HFF-Myc (cell line): ENCODE results near the gene TRAPPC2B.
A peak's percentile ranks its signal among the peaks of the same experiment; 100 is the strongest.

Source experiments
- DNase-seq: peaks from one replicate; pipeline ENCODE4 v3.0.0-alpha.2; 2011; ENCODE audit warnings: low read depth; ENCODE audit errors: extremely low read depth
- H3K4me3 ChIP-seq: replicated peaks from 2 replicates; pipeline ENCODE4 v1.5.1; 2011; ENCODE audit warnings: low read depth, mild to moderate bottlenecking, control low read depth, low read length
- TF ChIP-seq, protein P1 (sequence below): IDR thresholded peaks from 2 replicates; pipeline ENCODE4 v1.5.1; 2012; ENCODE audit warnings: mild to moderate bottlenecking, low read depth, low read length, control low read depth; ENCODE audit errors: missing control alignments

The TRAPPC2B gene

DNA sequence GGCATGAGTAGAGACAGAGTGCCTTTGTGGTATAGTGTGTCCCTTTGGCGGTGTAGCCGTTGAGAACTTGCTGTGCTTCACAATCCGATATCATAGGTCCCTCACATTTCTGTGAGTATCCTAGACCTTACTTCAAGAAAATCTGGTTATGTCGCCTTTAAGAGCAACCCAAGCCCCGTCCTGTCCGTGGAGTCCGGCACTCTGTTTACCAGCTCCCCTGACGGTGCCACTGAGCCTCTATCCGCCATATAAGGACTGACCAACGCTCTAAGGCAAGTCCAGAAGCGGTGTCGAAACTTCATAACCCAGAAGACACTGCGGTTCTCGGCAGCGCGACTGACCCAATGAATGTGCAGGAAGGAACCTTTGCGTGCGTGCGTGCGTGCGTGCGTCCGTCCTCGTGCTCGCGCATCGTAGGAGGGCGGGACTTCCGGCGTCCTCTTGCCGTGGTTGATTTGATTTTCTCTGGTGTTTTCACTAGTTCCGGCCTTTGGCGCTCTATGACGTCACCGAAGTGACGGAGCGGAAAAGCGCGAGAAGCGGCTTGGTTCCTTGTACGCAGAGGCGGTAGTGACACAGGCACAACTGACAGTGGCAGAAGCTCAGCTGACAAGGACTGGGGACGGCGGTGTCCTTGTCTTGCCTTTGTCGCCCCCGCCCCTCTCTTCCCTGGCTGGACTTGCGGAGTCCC is at the start of gene TRAPPC2B, which contains the start of gene ZNF547:
Gene TRAPPC2B (plus strand): TSS at position 555 of the 691 bp plus-strand sequence. CDS start 1,283 bp downstream, outside the sequence.
Gene ZNF547 (plus strand): TSS at position 555 of the 691 bp plus-strand sequence. CDS start 5,005 bp downstream, outside the sequence.
- DNase-seq: peak; percentile 98
- TF ChIP-seq, protein P1, sequence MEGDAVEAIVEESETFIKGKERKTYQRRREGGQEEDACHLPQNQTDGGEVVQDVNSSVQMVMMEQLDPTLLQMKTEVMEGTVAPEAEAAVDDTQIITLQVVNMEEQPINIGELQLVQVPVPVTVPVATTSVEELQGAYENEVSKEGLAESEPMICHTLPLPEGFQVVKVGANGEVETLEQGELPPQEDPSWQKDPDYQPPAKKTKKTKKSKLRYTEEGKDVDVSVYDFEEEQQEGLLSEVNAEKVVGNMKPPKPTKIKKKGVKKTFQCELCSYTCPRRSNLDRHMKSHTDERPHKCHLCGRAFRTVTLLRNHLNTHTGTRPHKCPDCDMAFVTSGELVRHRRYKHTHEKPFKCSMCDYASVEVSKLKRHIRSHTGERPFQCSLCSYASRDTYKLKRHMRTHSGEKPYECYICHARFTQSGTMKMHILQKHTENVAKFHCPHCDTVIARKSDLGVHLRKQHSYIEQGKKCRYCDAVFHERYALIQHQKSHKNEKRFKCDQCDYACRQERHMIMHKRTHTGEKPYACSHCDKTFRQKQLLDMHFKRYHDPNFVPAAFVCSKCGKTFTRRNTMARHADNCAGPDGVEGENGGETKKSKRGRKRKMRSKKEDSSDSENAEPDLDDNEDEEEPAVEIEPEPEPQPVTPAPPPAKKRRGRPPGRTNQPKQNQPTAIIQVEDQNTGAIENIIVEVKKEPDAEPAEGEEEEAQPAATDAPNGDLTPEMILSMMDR: no peak
- peak within 1 kb of the TSS; percentile 63 for H3K4me3 ChIP-seq

DNA sequence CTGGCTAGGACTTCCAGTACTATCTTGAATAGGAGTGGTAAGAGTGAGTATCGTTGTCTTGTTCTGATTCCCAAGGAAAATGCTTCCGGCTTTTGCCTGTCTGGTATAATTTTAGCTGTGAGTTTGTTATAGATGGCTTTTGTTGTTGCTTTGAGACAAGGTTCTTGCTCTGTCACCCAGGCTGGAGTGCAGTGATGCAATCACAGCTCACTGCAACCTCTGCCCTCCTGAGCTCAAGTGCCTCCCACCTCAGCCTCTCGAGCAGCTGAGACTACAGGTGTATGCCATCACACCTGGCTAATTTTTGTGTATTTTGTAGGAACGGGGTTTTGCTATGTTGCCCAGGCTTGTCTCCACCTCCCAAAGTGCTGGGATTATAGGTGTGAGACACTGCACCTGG is 49.2 kb upstream of the TRAPPC2B start:
- DNase-seq: no peak
- TF ChIP-seq, protein P1: no peak
- no peak overlapping the region for H3K4me3 ChIP-seq

DNA sequence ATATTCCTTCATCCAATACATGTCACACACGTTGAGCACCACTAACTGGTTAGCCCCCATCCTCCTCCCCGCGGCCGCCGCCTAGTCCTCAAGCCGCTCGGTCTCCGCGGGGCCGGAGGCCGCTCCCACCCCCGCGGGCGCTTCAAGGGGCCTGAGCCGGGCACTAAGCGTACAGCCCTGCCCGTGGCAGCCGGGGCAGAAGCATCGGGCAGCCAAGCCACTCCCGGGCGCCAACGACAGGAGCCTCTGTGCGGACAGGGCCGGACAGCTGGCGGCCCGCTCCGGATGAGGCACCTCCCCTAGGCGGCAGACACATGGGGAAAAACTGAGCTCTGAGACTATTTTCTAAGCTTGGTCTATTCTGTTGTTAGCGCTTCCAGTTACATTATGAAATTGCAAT is 45.8 kb upstream of the TRAPPC2B start:
- no peak for DNase-seq
- H3K4me3 ChIP-seq: no peak overlapping the region; the same call in 1 of the 2 replicates
- TF ChIP-seq, protein P1: no peak

DNA sequence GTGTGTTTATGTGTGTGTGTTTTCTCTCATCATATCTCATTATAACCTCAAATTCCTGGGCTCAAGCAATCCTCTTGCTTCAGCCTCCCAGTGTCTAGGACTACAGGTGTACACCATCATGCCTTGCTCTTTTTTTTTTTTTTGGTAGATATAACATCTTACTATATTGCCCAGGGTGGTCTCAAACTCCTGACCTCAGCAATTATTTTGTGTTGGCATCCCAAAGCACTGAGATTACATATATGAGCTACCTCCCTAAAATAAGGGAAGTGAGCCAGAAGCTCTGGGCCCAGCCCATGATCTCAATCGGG is 43.5 kb upstream of the TRAPPC2B start:
- TF ChIP-seq, protein P1: no peak
- H3K4me3 ChIP-seq: peak overlapping the region; percentile 70
- DNase-seq: no peak

DNA sequence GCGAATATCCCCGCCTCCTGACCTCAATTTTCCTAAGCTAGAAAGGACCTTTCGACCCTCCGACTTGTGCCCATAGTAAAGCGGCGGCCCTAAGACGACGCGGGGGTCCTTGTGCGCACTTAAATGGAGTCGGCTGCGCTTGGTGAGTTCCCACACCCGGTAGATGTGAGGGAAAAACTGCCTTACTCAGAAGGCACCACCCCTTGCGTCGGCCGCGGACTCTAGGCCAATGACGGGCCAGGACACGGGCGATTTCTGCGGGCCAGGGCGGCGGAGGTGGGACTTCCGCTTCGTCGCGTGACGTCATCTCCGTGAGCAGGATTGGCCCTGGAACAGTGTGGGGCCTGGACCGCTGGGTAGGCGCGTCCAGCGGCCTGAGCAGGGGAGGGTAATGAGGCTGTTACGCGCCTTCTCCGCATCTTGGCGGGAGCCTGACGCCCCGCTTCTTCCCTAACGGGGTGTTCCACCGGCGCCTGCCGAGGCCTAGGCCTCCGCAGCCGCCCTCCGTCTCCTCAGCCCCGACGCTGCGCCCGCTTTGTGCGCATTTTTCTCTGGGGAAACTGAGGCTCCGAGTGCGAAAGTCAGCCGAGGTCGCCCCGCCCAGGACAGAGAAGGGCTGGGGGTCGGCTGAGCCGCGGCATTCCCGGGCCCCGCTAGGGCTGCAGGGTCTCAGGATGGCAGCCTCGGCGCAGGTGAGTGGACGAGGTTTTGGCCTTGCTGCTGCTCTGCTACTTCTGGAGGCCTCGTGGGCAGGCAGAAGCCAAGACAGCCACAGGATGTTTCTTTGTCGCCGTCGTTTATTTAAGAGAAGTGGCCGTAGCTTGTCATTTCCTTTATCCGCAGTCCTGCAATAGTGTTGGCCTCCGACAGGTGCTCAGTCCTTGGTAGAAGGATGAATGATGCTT is 42.9 kb upstream of the TRAPPC2B start, which contains the start of gene ZNF543:
Gene ZNF543 (plus strand): TSS at position 293 of the 905 bp plus-strand sequence. CDS start 382 bp downstream, at position 675.
- peak; percentile 85 for DNase-seq
- TF ChIP-seq, protein P1: no peak
- H3K4me3 ChIP-seq: peak within 1 kb of the TSS; percentile 70

DNA sequence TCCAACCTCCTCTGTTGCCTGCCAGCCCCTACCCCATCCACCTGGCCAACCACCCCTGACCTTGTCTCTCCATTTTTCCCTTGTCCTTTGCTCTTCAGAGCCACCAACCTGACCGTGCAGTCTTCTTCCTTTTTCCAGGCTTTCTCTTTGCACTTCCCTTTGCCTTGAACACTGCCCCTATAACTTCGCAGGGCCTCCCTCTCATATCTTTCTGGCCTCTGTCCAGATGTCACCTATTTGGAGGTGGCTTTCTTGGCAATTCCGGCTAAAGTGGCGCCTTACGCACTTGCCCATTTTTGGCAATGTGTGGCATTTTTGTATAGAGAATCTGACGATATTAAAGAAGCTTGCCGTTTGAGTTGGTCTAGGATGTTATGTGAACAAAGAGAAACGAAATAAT is 42.2 kb upstream of the TRAPPC2B start:
- DNase-seq: no peak
- peak overlapping the region; percentile 70 for H3K4me3 ChIP-seq
- TF ChIP-seq, protein P1: no peak
